ENCODE results near the gene C1QTNF1. TPM values are rescaled to one million over a fixed set of nuclear protein-coding genes. Genes with fewer than 3 reads are reported as not detected.

The C1QTNF1 gene
- total RNA-seq, 2 experiments from 2014 or later = not detected

DNA sequence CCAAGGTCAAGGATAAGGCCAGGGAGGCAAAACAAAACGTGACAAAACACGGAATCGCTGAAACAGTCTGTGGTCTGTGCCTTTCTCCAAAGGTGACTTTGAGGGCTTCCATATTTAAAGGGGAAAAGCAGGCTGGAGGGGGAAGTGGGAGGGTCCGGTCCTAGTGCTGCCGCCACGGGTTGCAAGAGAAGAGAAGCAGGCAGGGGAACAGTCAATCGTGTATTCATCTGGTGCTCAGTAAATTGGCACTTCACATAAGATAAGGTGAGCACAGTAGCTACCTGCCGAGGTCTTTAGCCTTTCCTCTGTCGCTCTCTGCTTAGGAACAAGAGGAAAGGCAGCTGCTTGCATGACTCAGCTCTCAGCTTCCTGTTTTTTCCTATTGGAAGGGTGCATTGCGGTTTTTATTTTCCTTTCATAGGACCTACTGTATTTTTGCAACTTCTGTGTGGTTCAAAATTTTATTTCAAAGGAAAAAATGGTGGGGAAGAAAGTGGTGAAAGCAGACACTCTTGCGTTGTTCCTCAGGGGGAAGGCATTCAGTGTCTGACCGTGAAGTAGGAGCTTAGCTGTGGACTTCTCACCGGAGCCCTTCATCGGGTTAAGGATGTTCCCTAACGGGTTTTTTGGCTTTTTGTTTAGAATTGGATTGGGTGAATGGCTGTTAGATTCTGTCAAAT lies 37.2 kb upstream of the C1QTNF1 start:
- H3K4me1 Mint-ChIP-seq = peaks cover 15% of the 10 kb centered on the region
- no peak overlapping the region for H3K4me3 Mint-ChIP-seq
- peaks cover 8% of the 10 kb centered on the region for H3K27me3 Mint-ChIP-seq
- H3K36me3 Mint-ChIP-seq = peaks cover 17% of the 10 kb centered on the region
- no peaks in the 10 kb centered on the region for H3K9me3 Mint-ChIP-seq (ENCODE audit: low read depth)
- no peak for DNase-seq
- CTCF ChIA-PET = interaction anchor here (0.7 to 2.2 kb wide), 4 partner anchors 9 to 55 kb away, joined by 3 to 10 read pairs (median 6); no protein-coding TSS in a partner anchor
- H3K27ac Mint-ChIP-seq = no peak overlapping the region
- ATAC-seq = peak; percentile 26

- peaks cover 15% of the 10 kb centered on the region for H3K4me1 Mint-ChIP-seq
- H3K4me3 Mint-ChIP-seq = no peak overlapping the region
- H3K36me3 Mint-ChIP-seq = peaks cover 20% of the 10 kb centered on the region
- CTCF ChIA-PET = interaction anchor here (0.9 kb wide), 1 partner anchor 53 kb away, joined by 3 read pairs; no protein-coding TSS in a partner anchor
- no peak overlapping the region for H3K27ac Mint-ChIP-seq
- DNase-seq (no peak), ATAC-seq (no peak)
- H3K9me3 Mint-ChIP-seq (ENCODE audit: low read depth) = no peaks in the 10 kb centered on the region
- peaks cover 8% of the 10 kb centered on the region for H3K27me3 Mint-ChIP-seq
Measured at GRCh38 chr17:78988152-78988551, 35.8 kb upstream of the C1QTNF1 start.

- Mint-ChIP-seq H3K27me3 (peaks cover 8% of the 10 kb centered on the region), H3K36me3 (peaks cover 32% of the 10 kb centered on the region), H3K4me1 (peaks cover 15% of the 10 kb centered on the region), H3K27ac (no peak overlapping the region), H3K4me3 (no peak overlapping the region), H3K9me3 (ENCODE audit: low read depth) (no peaks in the 10 kb centered on the region)
- DNase-seq = no peak
- CTCF ChIA-PET = interaction anchor here (1.4 kb wide), 1 partner anchor 52 kb away, joined by 3 read pairs; no protein-coding TSS in a partner anchor
- no peak for ATAC-seq
Measured at GRCh38 chr17:78990349-78991016, 33.5 kb upstream of the C1QTNF1 start.

GRCh38 chr17:78991017-78991738 lies 32.8 kb upstream of the C1QTNF1 start:
- DNase-seq (no peak), ATAC-seq (no peak)
- H3K27me3 Mint-ChIP-seq = peaks cover 7% of the 10 kb centered on the region
- H3K4me1 Mint-ChIP-seq = peaks cover 10% of the 10 kb centered on the region
- no peak overlapping the region for H3K27ac Mint-ChIP-seq
- peaks cover 36% of the 10 kb centered on the region for H3K36me3 Mint-ChIP-seq
- H3K4me3 Mint-ChIP-seq = no peak overlapping the region
- no peaks in the 10 kb centered on the region for H3K9me3 Mint-ChIP-seq (ENCODE audit: low read depth)
- CTCF ChIA-PET = interaction anchor here (1.4 kb wide), 1 partner anchor 51 kb away, joined by 3 read pairs; no protein-coding TSS in a partner anchor

DNA sequence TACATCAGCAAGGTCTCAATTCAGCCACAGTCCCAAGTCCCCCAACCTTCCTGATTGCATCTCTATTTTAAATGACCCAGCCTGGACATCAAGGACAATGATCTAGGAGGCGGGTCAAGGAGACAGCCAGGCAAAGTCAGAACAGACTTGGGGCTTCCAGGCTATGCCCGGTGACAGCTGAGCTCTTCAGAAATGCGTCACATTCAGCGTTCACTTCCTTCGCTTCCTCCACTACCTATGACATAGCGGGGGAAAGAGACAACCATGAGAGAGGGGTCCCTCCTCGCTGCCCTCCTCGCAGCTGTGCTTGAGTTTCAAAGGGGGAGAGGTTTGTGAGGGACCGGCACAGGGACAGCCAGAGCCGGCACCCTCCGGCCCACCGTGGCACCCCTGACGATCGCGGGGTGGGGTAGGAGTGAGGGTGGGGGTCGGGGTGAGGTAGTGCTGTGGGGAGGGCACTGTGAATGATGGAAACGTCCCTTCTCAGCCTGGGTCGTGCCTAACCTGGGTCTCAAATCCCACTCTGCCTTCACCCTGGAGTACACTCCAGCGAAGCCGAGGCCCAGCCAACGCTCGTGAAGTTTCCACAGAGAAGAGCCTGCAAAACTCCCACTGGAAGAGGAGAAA lies 31.9 kb upstream of the C1QTNF1 start:
- H3K27ac Mint-ChIP-seq = no peak overlapping the region
- H3K9me3 Mint-ChIP-seq (ENCODE audit: low read depth) = no peaks in the 10 kb centered on the region
- H3K36me3 Mint-ChIP-seq = peaks cover 42% of the 10 kb centered on the region
- no peaks in the 10 kb centered on the region for H3K27me3 Mint-ChIP-seq
- CTCF ChIA-PET = interaction anchor here (1.2 to 1.4 kb wide), 2 partner anchors 20 to 50 kb away, joined by 3 to 4 read pairs; no protein-coding TSS in a partner anchor
- peaks cover 2% of the 10 kb centered on the region for H3K4me1 Mint-ChIP-seq
- DNase-seq (no peak), ATAC-seq (no peak)
- no peak overlapping the region for H3K4me3 Mint-ChIP-seq

DNA sequence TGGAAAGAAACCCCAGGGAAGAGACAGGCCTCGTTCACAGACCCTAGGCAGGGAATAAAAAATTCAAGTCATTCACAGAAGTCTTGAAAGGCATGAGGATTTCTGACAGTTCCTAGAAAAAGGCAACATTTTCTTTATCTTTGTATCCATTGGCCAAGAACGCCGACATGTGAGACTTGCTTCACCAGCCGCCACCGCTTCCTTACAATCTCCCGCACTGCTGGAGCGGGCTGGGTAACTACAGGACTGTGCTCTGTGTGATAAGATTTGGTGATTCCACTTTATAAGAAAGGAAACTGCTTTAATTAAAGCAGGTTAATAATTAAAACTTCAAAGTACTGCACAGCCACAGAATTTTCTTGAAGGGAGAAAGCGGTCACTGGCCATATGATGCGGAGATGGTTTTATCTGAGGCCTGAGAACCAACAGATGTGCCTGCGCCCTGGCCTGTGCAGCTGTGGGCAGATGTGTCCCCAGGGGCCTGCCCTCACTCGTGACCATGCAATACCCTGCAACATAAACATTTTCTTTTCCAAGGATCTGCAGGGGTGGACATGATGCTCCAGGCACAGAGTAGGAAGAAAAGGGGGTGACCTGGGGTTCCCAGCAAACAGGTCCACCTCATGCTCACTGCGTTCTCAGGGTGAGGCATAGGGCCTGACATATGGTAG lies 31.3 kb upstream of the C1QTNF1 start:
- Mint-ChIP-seq H3K36me3 (peaks cover 45% of the 10 kb centered on the region), H3K27me3 (no peaks in the 10 kb centered on the region), H3K9me3 (ENCODE audit: low read depth) (no peaks in the 10 kb centered on the region), H3K4me1 (no peaks in the 10 kb centered on the region), H3K27ac (no peak overlapping the region), H3K4me3 (no peak overlapping the region)
- CTCF ChIA-PET = interaction anchor here (0.7 to 1.3 kb wide), 6 partner anchors 9 to 53 kb away, joined by 3 to 5 read pairs (median 4); partner anchors contain the start of gene LGALS3BP
- ATAC-seq (no peak), DNase-seq (no peak)

- no peak overlapping the region for H3K27ac Mint-ChIP-seq
- peak; percentile 66 for DNase-seq
- H3K9me3 Mint-ChIP-seq (ENCODE audit: low read depth) = no peaks in the 10 kb centered on the region
- no peaks in the 10 kb centered on the region for H3K4me1 Mint-ChIP-seq
- CTCF ChIA-PET = interaction anchor here (0.7 to 1.9 kb wide), 7 partner anchors 9 to 52 kb away, joined by 3 to 5 read pairs (median 4); partner anchors contain the start of gene LGALS3BP
- no peak overlapping the region for H3K4me3 Mint-ChIP-seq
- ATAC-seq = peak; percentile 63
- H3K27me3 Mint-ChIP-seq = no peaks in the 10 kb centered on the region
- H3K36me3 Mint-ChIP-seq = peaks cover 45% of the 10 kb centered on the region
Measured at GRCh38 chr17:78993241-78993956, 30.6 kb upstream of the C1QTNF1 start.

- H3K27ac Mint-ChIP-seq = peak overlapping the region; percentile 19
- no peaks in the 10 kb centered on the region for H3K27me3 Mint-ChIP-seq
- peaks cover 45% of the 10 kb centered on the region for H3K36me3 Mint-ChIP-seq
- CTCF ChIA-PET = interaction anchor here (1.0 to 1.9 kb wide), 5 partner anchors 9 to 48 kb away, joined by 3 to 5 read pairs (median 4); partner anchors contain the start of gene LGALS3BP
- H3K4me3 Mint-ChIP-seq = no peak overlapping the region
- no peak for DNase-seq
- H3K4me1 Mint-ChIP-seq = no peaks in the 10 kb centered on the region
- ATAC-seq = no peak
- no peaks in the 10 kb centered on the region for H3K9me3 Mint-ChIP-seq (ENCODE audit: low read depth)
Measured at GRCh38 chr17:78993981-78994671, 29.8 kb upstream of the C1QTNF1 start.

DNA sequence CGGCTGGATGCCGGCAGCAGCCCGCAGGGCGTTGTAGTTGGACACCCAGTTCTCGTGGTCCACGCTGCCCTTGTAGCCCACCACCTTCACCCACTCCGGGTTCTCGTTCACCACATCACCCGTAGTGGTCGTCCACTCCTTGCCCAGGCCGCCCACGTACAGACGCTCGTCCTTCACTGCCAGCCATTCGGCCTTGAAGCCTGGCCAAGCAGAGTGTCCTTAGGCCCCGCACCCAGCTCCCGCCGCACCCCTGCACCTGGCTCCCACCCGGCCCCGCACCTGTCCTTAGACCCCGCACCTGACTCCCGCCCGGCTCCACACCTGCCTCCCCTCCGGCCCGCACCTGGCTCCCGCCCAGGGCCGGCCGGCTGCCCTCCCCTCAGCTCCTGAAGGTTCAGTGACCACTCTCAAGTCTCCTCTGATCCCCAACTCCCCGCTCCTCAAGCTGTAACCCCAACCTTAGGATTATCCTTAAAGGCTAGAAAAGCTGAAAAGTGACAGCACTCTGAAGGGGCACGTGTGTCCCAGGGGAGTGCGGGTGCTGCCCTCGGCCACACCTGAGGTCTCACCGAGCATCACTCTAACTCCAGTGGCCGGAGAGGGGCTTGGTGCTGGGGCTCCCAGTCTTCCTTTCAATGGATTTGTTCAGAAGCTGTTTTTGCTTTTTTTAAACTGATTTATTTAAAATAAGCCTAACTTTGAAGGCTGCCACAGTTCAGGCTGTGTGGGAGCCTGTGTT lies 28.8 kb upstream of the C1QTNF1 start:
- Mint-ChIP-seq H3K36me3 (peaks cover 41% of the 10 kb centered on the region), H3K9me3 (ENCODE audit: low read depth) (no peaks in the 10 kb centered on the region), H3K4me1 (no peaks in the 10 kb centered on the region), H3K27me3 (no peaks in the 10 kb centered on the region), H3K4me3 (no peak overlapping the region), H3K27ac (no peak overlapping the region)
- CTCF ChIA-PET = interaction anchor here (1.3 to 1.9 kb wide), 3 partner anchors 8 to 92 kb away, joined by 3 to 8 read pairs (median 5); no protein-coding TSS in a partner anchor
- ATAC-seq = no peak
- no peak for DNase-seq

GRCh38 chr17:78995761-78996451 lies 28.1 kb upstream of the C1QTNF1 start:
- no peaks in the 10 kb centered on the region for H3K9me3 Mint-ChIP-seq (ENCODE audit: low read depth)
- H3K36me3 Mint-ChIP-seq = peaks cover 36% of the 10 kb centered on the region
- DNase-seq (no peak), ATAC-seq (no peak)
- no peaks in the 10 kb centered on the region for H3K4me1 Mint-ChIP-seq
- no peak overlapping the region for H3K4me3 Mint-ChIP-seq
- CTCF ChIA-PET = interaction anchor here (0.6 to 1.6 kb wide), 4 partner anchors 9 to 191 kb away, joined by 3 to 8 read pairs (median 3); no protein-coding TSS in a partner anchor
- H3K27ac Mint-ChIP-seq = no peak overlapping the region
- no peaks in the 10 kb centered on the region for H3K27me3 Mint-ChIP-seq

All from activated CD8-positive, alpha-beta memory T cell treated with anti-CD3 and anti-CD28 coated beads, Interleukin-2, amount 10 ng/mL, durations not matched to agents 7 days and 5 days (primary cell).